IPS-20b (cell line): ENCODE measurements around the gene ACTR8.

Experiments
- H3K27ac ChIP-seq: one replicate; pipeline ENCODE4 v1.5.1; 2013; ENCODE audit warnings: low read length
- H3K27me3 ChIP-seq: 2 replicates; pipeline ENCODE4 v1.6.1; 2013; ENCODE audit warnings: mild to moderate bottlenecking, low read length, inconsistent platforms; ENCODE audit not compliant: insufficient read depth
- H3K36me3 ChIP-seq: 2 replicates; pipeline ENCODE4 v1.6.1; 2013; ENCODE audit warnings: low read depth, mild to moderate bottlenecking, inconsistent platforms, low read length, moderate library complexity; ENCODE audit not compliant: insufficient read depth
- H3K4me1 ChIP-seq: 2 replicates; pipeline ENCODE4 v1.6.1; 2013; ENCODE audit warnings: mild to moderate bottlenecking, control low read depth, inconsistent platforms, low read length, moderate library complexity; ENCODE audit not compliant: insufficient read depth
- H3K4me3 ChIP-seq: 2 replicates; pipeline ENCODE4 v1.5.1; 2013; ENCODE audit warnings: mild to moderate bottlenecking, low read length, inconsistent platforms
- H3K9ac ChIP-seq: 2 replicates; pipeline ENCODE4 v1.6.1; 2013; ENCODE audit warnings: low read depth, mild to moderate bottlenecking, inconsistent platforms, low read length, moderate library complexity
- H3K9me3 ChIP-seq: 2 replicates; pipeline ENCODE4 v1.6.1; 2013; ENCODE audit warnings: mild to moderate bottlenecking, low read depth, low read length, inconsistent platforms; ENCODE audit not compliant: insufficient read depth

Gene ACTR8

GRCh38 chr3:53859178-53859577, 22.8 kb downstream of the ACTR8 start:
- Histone ChIP-seq H3K27me3 (no peaks in the 10 kb centered on the region), H3K36me3 (peaks cover 57% of the 10 kb centered on the region), H3K9me3 (no peaks in the 10 kb centered on the region), H3K9ac (no peak overlapping the region), H3K4me3 (no peak overlapping the region), H3K4me1 (no peaks in the 10 kb centered on the region), H3K27ac (no peak overlapping the region)

GRCh38 chr3:53858096-53858741, 23.7 kb downstream of the ACTR8 start:
- Histone ChIP-seq H3K36me3 (peaks cover 54% of the 10 kb centered on the region), H3K4me3 (no peak overlapping the region), H3K4me1 (no peaks in the 10 kb centered on the region), H3K9me3 (no peaks in the 10 kb centered on the region), H3K9ac (no peak overlapping the region), H3K27me3 (no peaks in the 10 kb centered on the region), H3K27ac (no peak overlapping the region)

GRCh38 chr3:53856964-53857363, 25.0 kb downstream of the ACTR8 start:
- no peak overlapping the region for H3K9ac ChIP-seq
- H3K36me3 ChIP-seq, result peaks cover 42% of the 10 kb centered on the region
- H3K27me3 ChIP-seq, result no peaks in the 10 kb centered on the region
- H3K9me3 ChIP-seq, result no peaks in the 10 kb centered on the region
- H3K27ac ChIP-seq, result no peak overlapping the region
- no peaks in the 10 kb centered on the region for H3K4me1 ChIP-seq
- H3K4me3 ChIP-seq, result no peak overlapping the region

GRCh38 chr3:53850895-53851294, 31.1 kb downstream of the ACTR8 start:
- H3K36me3 ChIP-seq, result no peaks in the 10 kb centered on the region
- peaks cover 24% of the 10 kb centered on the region for H3K27me3 ChIP-seq
- no peaks in the 10 kb centered on the region for H3K4me1 ChIP-seq
- H3K4me3 ChIP-seq, result no peak overlapping the region
- H3K9ac ChIP-seq, result no peak overlapping the region
- no peaks in the 10 kb centered on the region for H3K9me3 ChIP-seq
- no peak overlapping the region for H3K27ac ChIP-seq

- H3K27me3 ChIP-seq, result peaks cover 24% of the 10 kb centered on the region
- H3K27ac ChIP-seq, result no peak overlapping the region
- no peaks in the 10 kb centered on the region for H3K9me3 ChIP-seq
- H3K36me3 ChIP-seq, result no peaks in the 10 kb centered on the region
- no peak overlapping the region for H3K4me3 ChIP-seq
- H3K9ac ChIP-seq, result no peak overlapping the region
- no peaks in the 10 kb centered on the region for H3K4me1 ChIP-seq
Observed at GRCh38 chr3:53849916-53850315, 32.0 kb downstream of the ACTR8 start.

- Histone ChIP-seq H3K27me3 (peaks cover 24% of the 10 kb centered on the region), H3K4me1 (peaks cover 18% of the 10 kb centered on the region; the same call in 1 of the 2 replicates), H3K9ac (no peak overlapping the region), H3K4me3 (peak overlapping the region; percentile 74), H3K36me3 (no peaks in the 10 kb centered on the region), H3K9me3 (no peaks in the 10 kb centered on the region), H3K27ac (no peak overlapping the region)
Observed at GRCh38 chr3:53846851-53847155, 35.1 kb downstream of the ACTR8 start.

- Histone ChIP-seq H3K4me1 (peaks cover 18% of the 10 kb centered on the region; the same call in 1 of the 2 replicates), H3K9me3 (no peaks in the 10 kb centered on the region), H3K9ac (peak within 1 kb of the TSS; percentile 80; the same call in 1 of the 2 replicates), H3K27ac (no peak within 1 kb of the TSS), H3K36me3 (no peaks in the 10 kb centered on the region), H3K4me3 (peak within 1 kb of the TSS; percentile 74), H3K27me3 (peaks cover 24% of the 10 kb centered on the region)
Observed at GRCh38 chr3:53846134-53846850, 35.7 kb downstream of the ACTR8 start, which contains the start of the genes CHDH and IL17RB. Gene CHDH, minus strand, starts transcription at chr3:53846419. Its CDS starts 22,411 bp downstream, at chr3:53824008. Gene IL17RB, plus strand, starts transcription at chr3:53846568. Its CDS starts 21 bp downstream, at chr3:53846589.

- Histone ChIP-seq H3K27me3 (peaks cover 24% of the 10 kb centered on the region), H3K4me3 (peak overlapping the region; percentile 74), H3K9ac (peak overlapping the region; percentile 80; the same call in 1 of the 2 replicates), H3K4me1 (peaks cover 18% of the 10 kb centered on the region; the same call in 1 of the 2 replicates), H3K36me3 (no peaks in the 10 kb centered on the region), H3K9me3 (no peaks in the 10 kb centered on the region), H3K27ac (no peak overlapping the region)
Observed at GRCh38 chr3:53845881-53846133, 36.1 kb downstream of the ACTR8 start.

- H3K4me1 ChIP-seq, result peaks cover 18% of the 10 kb centered on the region; the same call in 1 of the 2 replicates
- H3K9ac ChIP-seq, result peak overlapping the region; percentile 80; the same call in 1 of the 2 replicates
- peak overlapping the region; percentile 74 for H3K4me3 ChIP-seq
- no peak overlapping the region for H3K27ac ChIP-seq
- no peaks in the 10 kb centered on the region for H3K36me3 ChIP-seq
- H3K27me3 ChIP-seq, result peaks cover 24% of the 10 kb centered on the region
- H3K9me3 ChIP-seq, result no peaks in the 10 kb centered on the region
Observed at GRCh38 chr3:53845103-53845880, 36.7 kb downstream of the ACTR8 start.

GRCh38 chr3:53844262-53845102, 37.5 kb downstream of the ACTR8 start:
- no peak overlapping the region for H3K4me3 ChIP-seq
- H3K36me3 ChIP-seq, result peaks cover 4% of the 10 kb centered on the region; the same call in 1 of the 2 replicates
- H3K27ac ChIP-seq, result no peak overlapping the region
- H3K27me3 ChIP-seq, result peaks cover 24% of the 10 kb centered on the region
- peaks cover 18% of the 10 kb centered on the region; the same call in 1 of the 2 replicates for H3K4me1 ChIP-seq
- no peak overlapping the region for H3K9ac ChIP-seq
- no peaks in the 10 kb centered on the region for H3K9me3 ChIP-seq
